ENCODE data around the gene ZIK1. TPM values are rescaled to one million over a fixed set of nuclear protein-coding genes. Genes with fewer than 3 reads are reported as not detected.

Gene ZIK1
- 33.7 TPM for total RNA-seq

GRCh38 chr19:57583521-57584416, at the start of gene ZIK1:
Gene ZIK1, plus strand, starts transcription at chr19:57584145. Its CDS starts 212 bp downstream, at chr19:57584357.
- DNase-seq: peak; percentile 93

GRCh38 chr19:57537953-57538547, 45.9 kb upstream of the ZIK1 start:
- DNase-seq: no peak

- no peak for DNase-seq
These were observed 37.4 kb upstream of the ZIK1 start for GRCh38 chr19:57546513-57546912.

- no peak for DNase-seq
These were observed 31.5 kb upstream of the ZIK1 start for GRCh38 chr19:57552432-57552831.

- no peak for DNase-seq
These were observed 26.3 kb upstream of the ZIK1 start for GRCh38 chr19:57557659-57558058.

GRCh38 chr19:57558525-57558924, 25.4 kb upstream of the ZIK1 start:
- no peak for DNase-seq

GRCh38 chr19:57559008-57559403, 24.9 kb upstream of the ZIK1 start:
- no peak for DNase-seq

GRCh38 chr19:57559404-57560025, 24.4 kb upstream of the ZIK1 start, which contains the start of gene ZNF550:
Gene ZNF550, minus strand, starts transcription at chr19:57559863. Its CDS starts 181 bp downstream, at chr19:57559682.
- DNase-seq: peak; percentile 85

GRCh38 chr19:57560049-57560491, 23.9 kb upstream of the ZIK1 start:
- no peak for DNase-seq

GRCh38 chr19:57563547-57563946, 20.4 kb upstream of the ZIK1 start:
- no peak for DNase-seq

- no peak for DNase-seq
These were observed 17.3 kb upstream of the ZIK1 start for GRCh38 chr19:57566396-57567265.

- no peak for DNase-seq
These were observed 13.2 kb upstream of the ZIK1 start for GRCh38 chr19:57570707-57571106.

- DNase-seq: no peak
These were observed 11.5 kb upstream of the ZIK1 start for GRCh38 chr19:57572415-57572947.

- no peak for DNase-seq
These were observed 7.3 kb upstream of the ZIK1 start for GRCh38 chr19:57576661-57577060.

GRCh38 chr19:57578487-57579205, 5.3 kb upstream of the ZIK1 start, which contains the start of gene ZNF416:
Gene ZNF416, minus strand, starts transcription at chr19:57578911. Its CDS starts 207 bp downstream, at chr19:57578704.
- peak; percentile 96 for DNase-seq

- no peak for DNase-seq
These were observed 833 bp upstream of the ZIK1 start for GRCh38 chr19:57583104-57583520.

GRCh38 chr19:57587529-57587928, 3.6 kb downstream of the ZIK1 start:
- DNase-seq: no peak

GRCh38 chr19:57599377-57599760, 15.4 kb downstream of the ZIK1 start:
- DNase-seq: no peak

- DNase-seq: peak; percentile 90
These were observed 15.9 kb downstream of the ZIK1 start, which contains the start of gene ZNF530 for GRCh38 chr19:57599761-57600383. Gene ZNF530, plus strand, starts transcription at chr19:57599885. Its CDS starts 4,461 bp downstream, at chr19:57604346.

GRCh38 chr19:57606931-57607330, 23.0 kb downstream of the ZIK1 start:
- no peak for DNase-seq
